IPS DF 4.7 (cell line): Measurements from ENCODE around the gene WDR20.
"Not testable (repeated sequence)": the region's sequence is repeated elsewhere in the genome, so short reads cannot be mapped to it uniquely, and the experiment has no call there.

Source experiments
- DNase-seq: peaks from one replicate; pipeline ENCODE4 v3.0.0-alpha.2; 2013; ENCODE audit warnings: low spot score; ENCODE audit errors: extremely low read depth

Gene WDR20

GRCh38 chr14:102234331-102235264 lies 94.9 kb downstream of the WDR20 start:
- no peak for DNase-seq

GRCh38 chr14:102235275-102235897 lies 95.7 kb downstream of the WDR20 start:
- DNase-seq, result no peak

- DNase-seq, result no peak
Measured at GRCh38 chr14:102236026-102236425, 96.3 kb downstream of the WDR20 start.

GRCh38 chr14:102238131-102238530 lies 98.4 kb downstream of the WDR20 start:
- DNase-seq, result no peak

GRCh38 chr14:102238766-102239165 lies 99.1 kb downstream of the WDR20 start:
- no peak for DNase-seq

- DNase-seq, result no peak
Measured at GRCh38 chr14:102239231-102239630, 99.5 kb downstream of the WDR20 start.

GRCh38 chr14:102240481-102240880 lies 100.8 kb downstream of the WDR20 start:
- not testable (repeated sequence) for DNase-seq

GRCh38 chr14:102241147-102241546 lies 101.5 kb downstream of the WDR20 start:
- DNase-seq, result no peak

- not testable (repeated sequence) for DNase-seq
Measured at GRCh38 chr14:102243795-102244194, 104.1 kb downstream of the WDR20 start.

- no peak for DNase-seq
Measured at GRCh38 chr14:102246071-102246470, 106.4 kb downstream of the WDR20 start.

GRCh38 chr14:102248121-102248520 lies 108.4 kb downstream of the WDR20 start:
- DNase-seq, result no peak

- no peak for DNase-seq
Measured at GRCh38 chr14:102249041-102249440, 109.3 kb downstream of the WDR20 start.

GRCh38 chr14:102249981-102250380 lies 110.3 kb downstream of the WDR20 start:
- DNase-seq, result no peak

- no peak for DNase-seq
Measured at GRCh38 chr14:102250636-102251035, 110.9 kb downstream of the WDR20 start.

GRCh38 chr14:102251161-102251560 lies 111.5 kb downstream of the WDR20 start:
- no peak for DNase-seq

GRCh38 chr14:102252834-102253801 lies 113.4 kb downstream of the WDR20 start:
- DNase-seq, result no peak

- DNase-seq, result no peak
Measured at GRCh38 chr14:102255401-102256190, 115.9 kb downstream of the WDR20 start.

- DNase-seq, result no peak
Measured at GRCh38 chr14:102256716-102257115, 117.0 kb downstream of the WDR20 start.

GRCh38 chr14:102258136-102258535 lies 118.4 kb downstream of the WDR20 start:
- DNase-seq, result no peak
